Neural cell (in vitro differentiated cells): ENCODE results near the gene ARHGAP10.

Experiments used
- CTCF ChIP-seq: fragments of 450-650 bp; IDR thresholded peaks from 2 replicates; pipeline ENCODE4 v1.5.1; 2014; ENCODE audit warnings: antibody characterized with exemption, mild to moderate bottlenecking, moderate library complexity; ENCODE audit not compliant: poor library complexity, severe bottlenecking
- EP300 ChIP-seq: fragments of 450-650 bp; conservative IDR thresholded peaks from 2 replicates; pipeline ENCODE4 v1.6.1; 2014; ENCODE audit warnings: antibody characterized with exemption, mild to moderate bottlenecking, moderate library complexity; ENCODE audit not compliant: poor library complexity, severe bottlenecking
- EZH2 ChIP-seq: fragments of 200-600, 300-800 bp; shearing (Covaris generic), sonication (generic); IDR thresholded peaks from 2 replicates; pipeline ENCODE4 v1.6.1; 2014; ENCODE audit warnings: antibody characterized with exemption, low read length, borderline replicate concordance, mild to moderate bottlenecking; ENCODE audit not compliant: insufficient read depth, poor library complexity, severe bottlenecking
- POLR2AphosphoS5 ChIP-seq: IDR thresholded peaks from 2 replicates; pipeline ENCODE4 v1.6.1; 2012
- RAD21 ChIP-seq: fragments of 450-650 bp; conservative IDR thresholded peaks from 2 replicates; pipeline ENCODE4 v1.6.1; 2014; ENCODE audit warnings: antibody characterized with exemption, mild to moderate bottlenecking, moderate library complexity
- TAF1 ChIP-seq: IDR thresholded peaks from 2 replicates; pipeline ENCODE4 v1.6.1; 2012; ENCODE audit warnings: low read depth

GRCh38 chr4:148007314-148007760 is 275.4 kb downstream of the ARHGAP10 start:
- TF ChIP-seq RAD21 (no peak), EP300 (no peak), EZH2 (no peak), CTCF (no peak), TAF1 (no peak), POLR2AphosphoS5 (no peak)
